Activated T-helper 2 cell treated with anti-CD3 and anti-CD28 coated beads, Interferon-gamma antibody, Interleukin-2, Interleukin-4, amounts not matched to agents 10 μg/mL and 5 μg/mL and 100 μg/mL, durations not matched to agents 14 hours and 24 hours and 36 hours (primary cell): ENCODE data around the gene KMT2B. TPM values are rescaled to one million over a fixed set of nuclear protein-coding genes. Genes with fewer than 3 reads are reported as not detected.

Experiments
- total RNA-seq: library from RNA; stranded (reverse); gene quantifications from 2 replicates; pipeline ENCODE4 v1.2.3, GENCODE V29; 2022

The KMT2B gene
- total RNA-seq, 1 donor from 2014 or later = 58.4 TPM

Other genes starting within 250 kb of the KMT2B start
- not detected in 2 replicates for gene KRTDAP, start 227.5 kb upstream of the KMT2B start, total RNA-seq
- 0.27 TPM in 1 of 2 replicates, not detected in the other for gene DMKN, start 204.4 kb upstream of the KMT2B start, total RNA-seq
- gene SBSN, start 189.7 kb upstream of the KMT2B start, total RNA-seq = not detected in 2 replicates
- not detected in 2 replicates for gene GAPDHS, start 184.5 kb upstream of the KMT2B start, total RNA-seq
- gene TMEM147, start 172.4 kb upstream of the KMT2B start, total RNA-seq = 121 and 122 TPM in 2 replicates
- gene ATP4A, start 154.3 kb upstream of the KMT2B start, total RNA-seq = not detected in 2 replicates
- not detected in 2 replicates for gene PMIS2, start 131.8 kb upstream of the KMT2B start, total RNA-seq
- gene HAUS5, start 105.3 kb upstream of the KMT2B start, total RNA-seq = 42.5 and 43.1 TPM in 2 replicates
- 101 and 102 TPM in 2 replicates for gene RBM42, start 89.0 kb upstream of the KMT2B start, total RNA-seq
- 1.0 and 1.6 TPM in 2 replicates for gene ETV2, start 76.3 kb upstream of the KMT2B start, total RNA-seq
- gene COX6B1, start 69.7 kb upstream of the KMT2B start, total RNA-seq = 431 and 461 TPM in 2 replicates
- 0.59 and 1.2 TPM in 2 replicates for gene UPK1A, start 51.5 kb upstream of the KMT2B start, total RNA-seq
- gene ZBTB32, start 13.4 kb upstream of the KMT2B start, total RNA-seq = 231 and 234 TPM in 2 replicates
- gene IGFLR1, start 24.4 kb downstream of the KMT2B start, total RNA-seq = 136 and 138 TPM in 2 replicates
- 27.4 and 30.8 TPM in 2 replicates for gene U2AF1L4, start 27.4 kb downstream of the KMT2B start, total RNA-seq
- gene PSENEN, start 27.6 kb downstream of the KMT2B start, total RNA-seq = 45.1 and 46.9 TPM in 2 replicates
- gene LIN37, start 30.6 kb downstream of the KMT2B start, total RNA-seq = 9.9 and 10.0 TPM in 2 replicates
- 0.14 and 0.21 TPM in 2 replicates for gene HSPB6, start 39.0 kb downstream of the KMT2B start, total RNA-seq
- 40.1 and 41.2 TPM in 2 replicates for gene PROSER3, start 40.2 kb downstream of the KMT2B start, total RNA-seq
- gene ARHGAP33, start 57.6 kb downstream of the KMT2B start, total RNA-seq = 29.1 and 33.0 TPM in 2 replicates
- not detected in 2 replicates for gene PRODH2, start 94.8 kb downstream of the KMT2B start, total RNA-seq
- 0.05 TPM in 1 of 2 replicates, not detected in the other for gene NPHS1, start 134.5 kb downstream of the KMT2B start, total RNA-seq
- gene KIRREL2, start 138.9 kb downstream of the KMT2B start, total RNA-seq = 0.18 and 0.39 TPM in 2 replicates
- 1.2 and 1.4 TPM in 2 replicates for gene APLP1, start 150.6 kb downstream of the KMT2B start, total RNA-seq
- gene NFKBID, start 182.5 kb downstream of the KMT2B start, total RNA-seq = 109 and 117 TPM in 2 replicates
- gene HCST, start 184.5 kb downstream of the KMT2B start, total RNA-seq = 53.9 and 57.2 TPM in 2 replicates
- 0.39 TPM in 1 of 2 replicates, not detected in the other for gene TYROBP, start 190.3 kb downstream of the KMT2B start, total RNA-seq
- gene LRFN3, start 218.4 kb downstream of the KMT2B start, total RNA-seq = 10.7 and 10.8 TPM in 2 replicates